Fibroblast of skin of abdomen (primary cell): Measurements from ENCODE around the gene MTHFD1L.
A peak's percentile ranks its signal among the peaks of the same experiment; 100 is the strongest.

Experiments used
- DNase-seq: peaks from one replicate; pipeline ENCODE4 v3.0.0-alpha.2; 2013

MTHFD1L gene

GRCh38 chr6:150934380-150934779, 68.9 kb downstream of the MTHFD1L start:
- DNase-seq, result peak; percentile 92

- DNase-seq, result no peak
These were observed 70.6 kb downstream of the MTHFD1L start for GRCh38 chr6:150936021-150936555.

GRCh38 chr6:150937132-150937906, 71.8 kb downstream of the MTHFD1L start:
- DNase-seq, result peak; percentile 57

- DNase-seq, result no peak
These were observed 73.9 kb downstream of the MTHFD1L start for GRCh38 chr6:150939399-150939798.

- DNase-seq, result peak; percentile 93
These were observed 75.4 kb downstream of the MTHFD1L start for GRCh38 chr6:150940941-150941340.

- no peak for DNase-seq
These were observed 84.0 kb downstream of the MTHFD1L start for GRCh38 chr6:150949526-150949925.

GRCh38 chr6:150953851-150954250, 88.3 kb downstream of the MTHFD1L start:
- DNase-seq, result no peak

GRCh38 chr6:150959166-150959565, 93.7 kb downstream of the MTHFD1L start:
- no peak for DNase-seq

GRCh38 chr6:150962436-150962835, 96.9 kb downstream of the MTHFD1L start:
- no peak for DNase-seq

- no peak for DNase-seq
These were observed 99.3 kb downstream of the MTHFD1L start for GRCh38 chr6:150964765-150965164.

- no peak for DNase-seq
These were observed 101.3 kb downstream of the MTHFD1L start for GRCh38 chr6:150966786-150967185.

- no peak for DNase-seq
These were observed 101.9 kb downstream of the MTHFD1L start for GRCh38 chr6:150967381-150967780.

GRCh38 chr6:150967910-150968309, 102.4 kb downstream of the MTHFD1L start:
- no peak for DNase-seq

GRCh38 chr6:150969901-150970300, 104.4 kb downstream of the MTHFD1L start:
- DNase-seq, result no peak

GRCh38 chr6:150971219-150971618, 105.7 kb downstream of the MTHFD1L start:
- no peak for DNase-seq

GRCh38 chr6:150975136-150975535, 109.6 kb downstream of the MTHFD1L start:
- DNase-seq, result no peak

- DNase-seq, result no peak
These were observed 111.8 kb downstream of the MTHFD1L start for GRCh38 chr6:150977281-150977680.

- no peak for DNase-seq
These were observed 113.1 kb downstream of the MTHFD1L start for GRCh38 chr6:150978624-150979023.

GRCh38 chr6:150979826-150980350, 114.4 kb downstream of the MTHFD1L start:
- no peak for DNase-seq

GRCh38 chr6:150981095-150981494, 115.6 kb downstream of the MTHFD1L start:
- DNase-seq, result no peak

- no peak for DNase-seq
These were observed 116.2 kb downstream of the MTHFD1L start for GRCh38 chr6:150981669-150982068.

GRCh38 chr6:150987371-150987828, 121.9 kb downstream of the MTHFD1L start:
- DNase-seq, result no peak

- no peak for DNase-seq
These were observed 122.5 kb downstream of the MTHFD1L start for GRCh38 chr6:150987855-150988464.

- DNase-seq, result no peak
These were observed 126.0 kb downstream of the MTHFD1L start for GRCh38 chr6:150991487-150991886.
